GM21367 (cell line): ENCODE measurements around the gene KCNIP1.

Experiments used
- ATAC-seq: cut with Tn5 transposase; IDR thresholded peaks from one replicate; pipeline ENCODE4 v1.9.1; 2021; ENCODE audit not compliant: unreplicated experiment

The KCNIP1 gene

GRCh38 chr5:170590566-170590965 lies 86.7 kb downstream of the KCNIP1 start:
- no peak for ATAC-seq

DNA sequence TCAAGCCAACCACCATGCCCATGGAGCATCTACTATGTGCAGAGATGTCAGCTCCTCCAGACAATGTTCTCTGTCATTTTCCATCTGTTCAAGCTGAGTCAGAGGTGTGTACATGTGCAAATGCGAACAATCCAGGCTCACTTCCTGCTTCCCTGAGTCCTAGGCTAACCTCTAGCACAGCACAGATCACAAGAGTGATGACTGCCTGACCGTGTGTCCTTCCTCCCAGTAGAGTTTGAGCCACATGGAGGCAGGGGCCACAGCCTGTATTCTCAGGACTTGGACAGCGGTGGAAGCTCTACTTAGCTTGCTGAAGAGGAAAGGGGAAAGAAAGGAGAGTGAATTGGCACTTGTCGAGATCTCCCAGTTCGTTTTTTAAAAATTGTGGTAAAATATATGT lies 87.2 kb downstream of the KCNIP1 start:
- no peak for ATAC-seq

- ATAC-seq = no peak
Observed at GRCh38 chr5:170596482-170597044, 92.7 kb downstream of the KCNIP1 start.

DNA sequence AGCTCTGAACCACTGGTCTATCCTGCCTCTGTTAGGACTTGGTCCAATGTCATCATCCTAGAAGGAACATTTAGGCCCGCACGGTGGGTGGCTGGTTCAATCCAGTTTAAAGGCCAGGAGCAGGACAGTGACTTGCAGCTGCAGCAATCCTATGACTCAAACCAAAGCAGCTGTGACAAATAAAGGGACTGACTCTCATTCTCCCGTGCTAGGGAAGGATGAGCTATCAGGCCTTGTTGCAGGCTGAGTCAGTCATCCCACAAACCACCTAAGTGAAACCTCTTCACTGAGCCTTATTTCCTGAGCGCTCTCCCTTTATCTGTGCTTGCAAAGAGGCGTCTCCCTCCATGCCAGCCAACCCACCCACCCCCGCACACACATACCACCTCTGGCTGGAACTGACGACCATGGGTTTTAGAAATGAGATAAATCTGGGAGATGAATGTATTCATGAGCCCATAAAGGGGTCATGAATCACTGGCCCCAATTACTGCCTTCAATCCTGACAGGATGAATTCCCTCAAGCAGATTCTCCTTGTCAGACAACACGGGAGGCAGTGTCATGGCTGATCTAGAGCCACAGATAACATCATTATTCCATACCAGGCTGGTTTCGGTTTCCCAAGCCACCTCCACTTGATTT lies 93.4 kb downstream of the KCNIP1 start:
- no peak for ATAC-seq

GRCh38 chr5:170597872-170598271 lies 94.1 kb downstream of the KCNIP1 start:
- no peak for ATAC-seq

- no peak for ATAC-seq
Observed at GRCh38 chr5:170599756-170600155, 95.9 kb downstream of the KCNIP1 start.

- ATAC-seq = no peak
Observed at GRCh38 chr5:170601619-170602018, 97.8 kb downstream of the KCNIP1 start.

- no peak for ATAC-seq
Observed at GRCh38 chr5:170603109-170603508, 99.3 kb downstream of the KCNIP1 start.

- ATAC-seq = no peak
Observed at GRCh38 chr5:170603578-170604565, 100.1 kb downstream of the KCNIP1 start.

DNA sequence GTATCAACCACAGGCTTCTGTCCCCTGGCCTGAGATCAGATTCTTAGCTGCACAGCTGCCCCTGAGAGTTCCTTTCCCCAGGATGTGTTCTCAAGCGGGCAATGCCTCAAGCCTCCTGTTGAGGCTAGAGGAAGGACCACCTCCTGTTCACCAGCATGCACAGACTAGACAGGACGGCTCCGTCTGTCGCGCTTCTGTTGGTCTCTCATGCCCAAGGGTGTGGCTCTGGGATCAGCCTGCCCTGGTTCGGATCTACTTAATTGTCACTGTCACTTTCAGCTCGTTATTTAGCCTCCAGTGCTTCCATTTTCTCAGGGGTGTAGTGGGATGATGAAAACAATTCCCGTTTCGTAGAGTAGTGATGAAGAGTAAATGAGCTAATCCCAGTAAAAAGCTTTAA lies 103.1 kb downstream of the KCNIP1 start:
- no peak for ATAC-seq

- ATAC-seq = no peak
Observed at GRCh38 chr5:170611449-170612090, 107.8 kb downstream of the KCNIP1 start.

GRCh38 chr5:170612256-170612678 lies 108.4 kb downstream of the KCNIP1 start:
- ATAC-seq = no peak

DNA sequence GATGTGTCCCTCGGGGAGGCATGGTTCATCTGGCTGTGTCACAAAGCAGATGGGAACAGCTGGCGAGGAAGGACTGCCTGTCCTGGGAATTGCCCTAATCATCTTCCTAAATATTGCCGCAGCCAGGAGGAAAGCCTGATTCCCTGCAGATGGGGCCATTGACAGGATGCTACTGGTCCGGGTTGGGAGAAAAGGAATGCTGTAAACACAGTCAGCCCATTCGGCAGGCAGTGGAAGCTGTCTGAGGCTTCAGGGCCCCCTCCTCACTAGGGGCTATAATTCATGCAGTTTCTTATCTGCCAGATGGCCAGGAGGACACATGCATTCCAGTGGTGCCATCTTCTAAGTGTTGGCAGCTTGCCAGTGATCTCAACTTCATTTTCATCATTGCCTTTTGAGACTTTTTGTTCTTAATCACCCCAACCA lies 110.3 kb downstream of the KCNIP1 start:
- no peak for ATAC-seq

GRCh38 chr5:170614720-170615119 lies 110.9 kb downstream of the KCNIP1 start:
- no peak for ATAC-seq

GRCh38 chr5:170617533-170618490 lies 114.0 kb downstream of the KCNIP1 start:
- no peak for ATAC-seq

DNA sequence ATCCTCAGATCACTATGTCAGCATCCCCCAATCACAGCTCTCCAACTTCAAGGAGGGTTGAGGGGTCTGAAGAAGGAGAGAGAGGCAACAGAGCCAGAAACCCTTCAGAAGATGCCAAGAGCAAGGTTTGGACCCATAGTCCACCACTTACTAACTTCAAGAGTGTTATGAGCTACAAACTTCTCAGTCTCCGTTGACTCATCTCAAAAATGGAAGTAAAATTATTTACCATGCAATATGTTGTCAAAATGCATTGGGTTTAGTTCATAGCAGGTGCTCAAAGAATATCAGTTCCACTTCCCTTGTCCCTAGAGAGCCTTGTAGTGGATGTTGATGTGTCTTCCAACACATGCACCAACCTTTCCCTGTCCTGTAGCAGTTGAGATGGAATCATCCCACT lies 116.0 kb downstream of the KCNIP1 start:
- no peak for ATAC-seq

DNA sequence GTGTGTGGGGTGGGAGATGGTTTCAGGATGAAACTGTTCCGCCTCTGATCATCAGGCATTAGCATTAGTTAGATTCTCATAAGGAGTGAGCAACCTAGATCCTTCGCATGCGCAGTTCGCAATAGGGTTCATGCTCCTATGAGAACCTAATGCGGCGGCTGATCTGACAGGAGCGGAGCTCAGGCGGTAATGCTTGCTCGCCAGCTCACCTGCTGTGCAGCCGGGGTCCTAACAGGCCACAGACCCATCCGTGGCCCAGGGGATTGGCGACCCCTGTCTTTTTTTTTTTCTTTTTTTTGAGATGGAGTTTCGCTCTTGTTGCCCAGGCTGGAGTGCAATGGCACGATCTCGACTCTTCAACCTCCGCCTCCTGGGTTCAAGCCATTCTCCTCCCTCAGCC lies 119.1 kb downstream of the KCNIP1 start:
- ATAC-seq = no peak

DNA sequence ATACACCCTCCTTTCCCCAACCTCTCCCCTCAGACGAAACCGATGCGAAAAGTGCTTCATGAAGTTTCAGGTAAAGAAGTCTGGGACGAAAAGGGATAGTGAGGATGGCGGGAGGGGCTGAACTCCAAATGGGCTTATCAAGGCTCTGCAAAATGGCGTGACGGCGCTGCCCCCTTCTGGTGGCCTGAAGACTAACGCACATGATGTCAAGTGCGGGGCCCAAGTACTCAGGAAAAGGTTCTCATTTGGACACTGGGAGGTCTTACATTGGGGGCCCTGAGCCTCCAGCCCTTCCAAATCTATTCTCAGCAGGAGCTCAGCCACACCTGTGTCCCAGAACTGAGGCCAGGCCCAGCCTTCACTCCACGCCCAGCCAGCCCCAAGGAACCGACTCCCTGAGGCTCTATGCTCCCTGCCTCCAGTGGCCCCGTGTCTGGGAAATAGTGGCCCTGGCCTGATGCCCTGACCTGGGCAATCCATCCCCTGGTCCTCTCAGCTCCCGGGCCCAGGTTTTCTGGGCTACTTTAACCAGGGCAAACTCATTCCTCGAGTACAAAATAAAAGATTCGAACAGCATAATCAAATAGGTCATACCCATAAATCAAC lies 119.9 kb downstream of the KCNIP1 start:
- no peak for ATAC-seq

DNA sequence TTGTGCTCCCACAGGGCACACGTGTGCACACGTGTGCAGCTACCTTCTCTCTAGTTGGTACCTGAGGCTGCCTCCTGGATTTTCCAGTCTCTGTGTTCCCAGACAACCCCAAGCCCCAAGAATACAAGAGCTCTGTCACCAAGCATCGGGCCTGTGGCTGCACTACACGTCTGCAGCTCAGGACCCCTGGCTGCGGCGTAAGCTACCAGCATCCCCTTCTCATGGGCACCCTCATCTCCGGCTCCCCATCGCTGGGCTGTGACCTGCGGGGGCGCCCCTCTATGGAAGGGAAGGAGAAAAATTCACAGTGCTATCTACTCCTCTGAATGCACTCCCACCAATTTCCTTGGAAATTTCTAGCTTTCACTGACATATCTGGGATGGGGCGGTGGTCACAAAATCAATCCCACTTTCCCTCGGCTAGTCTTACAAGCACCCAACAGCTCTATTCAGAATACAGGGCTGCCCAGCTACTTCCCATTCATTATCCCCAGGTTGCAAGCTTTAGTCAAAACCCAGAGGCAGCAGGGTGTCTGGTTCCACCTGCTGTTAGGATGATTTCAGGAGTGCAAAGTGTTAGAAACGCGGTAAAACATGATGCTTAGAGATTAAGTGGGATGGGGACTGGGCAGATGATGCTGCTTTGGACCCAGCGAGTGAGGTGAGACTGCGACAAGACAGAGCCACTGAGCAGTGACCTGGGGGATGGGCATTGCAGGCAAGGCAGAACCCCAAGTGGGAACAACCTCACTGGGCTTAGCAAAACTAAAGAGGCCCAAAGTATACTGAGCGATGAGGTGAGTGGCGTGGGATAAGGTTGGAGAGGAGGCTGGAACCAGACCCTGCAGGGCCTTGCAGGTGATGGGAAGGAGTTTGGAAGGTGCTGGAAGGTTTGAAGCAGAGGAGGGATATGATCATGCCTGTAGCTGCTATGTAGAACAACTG lies 121.7 kb downstream of the KCNIP1 start:
- no peak for ATAC-seq
